GM10248 (cell line): ENCODE data around the gene JSRP1.

Experiments
- CTCF ChIA-PET: fragments of 300-600 bp; sonication (Branson Sonifier 250); formaldehyde crosslinking; extraction: SDS; loops from one replicate; lab custom pipeline; 2021; ENCODE audit warnings: antibody characterized with exemption; lab: Yijun Ruan, JAX
- POLR2A ChIA-PET: fragments of 350-650 bp; sonication (Branson Sonifier 250); formaldehyde crosslinking; extraction: SDS; loops from one replicate; lab custom pipeline; 2020; ENCODE audit warnings: antibody characterized with exemption; lab: Yijun Ruan, JAX
- DNase-seq: peaks from one replicate; pipeline ENCODE4 v3.0.0; 2012; ENCODE audit errors: extremely low spot score
- TF ChIP-seq, protein P1 (sequence below): IDR thresholded peaks from 2 replicates; pipeline ENCODE4 v1.5.1; 2012; ENCODE audit warnings: mild to moderate bottlenecking, low read depth; ENCODE audit errors: extremely low read depth, missing control alignments, control extremely low read depth

JSRP1 gene

DNA sequence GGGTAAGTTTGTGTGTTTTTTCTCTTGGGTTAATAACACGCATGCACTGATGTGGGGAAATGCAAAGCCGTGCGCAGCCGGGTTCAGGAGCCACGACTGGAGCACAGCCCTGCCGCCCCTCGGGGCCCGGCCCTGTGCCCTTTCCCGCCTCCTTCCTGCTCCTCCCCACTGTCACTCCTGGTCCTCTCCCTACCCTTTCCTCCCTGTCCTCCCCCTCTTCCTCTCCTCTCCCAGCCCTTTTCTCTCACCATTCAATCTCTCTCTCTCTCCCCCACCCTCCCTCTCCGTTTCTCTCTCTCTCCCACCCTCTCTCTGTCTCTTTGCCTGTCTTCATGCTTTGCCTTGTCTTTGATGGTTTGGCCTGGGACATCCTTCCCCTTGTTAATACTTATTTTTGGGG, 47.2 kb downstream of the JSRP1 start:
- CTCF ChIA-PET = interaction anchor here (1.0 to 1.2 kb wide), 2 partner anchors 10 to 27 kb away, joined by 3 to 5 read pairs; partner anchors contain the start of gene PLEKHJ1
- DNase-seq = no peak
- TF ChIP-seq, protein P1, sequence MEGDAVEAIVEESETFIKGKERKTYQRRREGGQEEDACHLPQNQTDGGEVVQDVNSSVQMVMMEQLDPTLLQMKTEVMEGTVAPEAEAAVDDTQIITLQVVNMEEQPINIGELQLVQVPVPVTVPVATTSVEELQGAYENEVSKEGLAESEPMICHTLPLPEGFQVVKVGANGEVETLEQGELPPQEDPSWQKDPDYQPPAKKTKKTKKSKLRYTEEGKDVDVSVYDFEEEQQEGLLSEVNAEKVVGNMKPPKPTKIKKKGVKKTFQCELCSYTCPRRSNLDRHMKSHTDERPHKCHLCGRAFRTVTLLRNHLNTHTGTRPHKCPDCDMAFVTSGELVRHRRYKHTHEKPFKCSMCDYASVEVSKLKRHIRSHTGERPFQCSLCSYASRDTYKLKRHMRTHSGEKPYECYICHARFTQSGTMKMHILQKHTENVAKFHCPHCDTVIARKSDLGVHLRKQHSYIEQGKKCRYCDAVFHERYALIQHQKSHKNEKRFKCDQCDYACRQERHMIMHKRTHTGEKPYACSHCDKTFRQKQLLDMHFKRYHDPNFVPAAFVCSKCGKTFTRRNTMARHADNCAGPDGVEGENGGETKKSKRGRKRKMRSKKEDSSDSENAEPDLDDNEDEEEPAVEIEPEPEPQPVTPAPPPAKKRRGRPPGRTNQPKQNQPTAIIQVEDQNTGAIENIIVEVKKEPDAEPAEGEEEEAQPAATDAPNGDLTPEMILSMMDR = no peak
- POLR2A ChIA-PET = no interaction called here

DNA sequence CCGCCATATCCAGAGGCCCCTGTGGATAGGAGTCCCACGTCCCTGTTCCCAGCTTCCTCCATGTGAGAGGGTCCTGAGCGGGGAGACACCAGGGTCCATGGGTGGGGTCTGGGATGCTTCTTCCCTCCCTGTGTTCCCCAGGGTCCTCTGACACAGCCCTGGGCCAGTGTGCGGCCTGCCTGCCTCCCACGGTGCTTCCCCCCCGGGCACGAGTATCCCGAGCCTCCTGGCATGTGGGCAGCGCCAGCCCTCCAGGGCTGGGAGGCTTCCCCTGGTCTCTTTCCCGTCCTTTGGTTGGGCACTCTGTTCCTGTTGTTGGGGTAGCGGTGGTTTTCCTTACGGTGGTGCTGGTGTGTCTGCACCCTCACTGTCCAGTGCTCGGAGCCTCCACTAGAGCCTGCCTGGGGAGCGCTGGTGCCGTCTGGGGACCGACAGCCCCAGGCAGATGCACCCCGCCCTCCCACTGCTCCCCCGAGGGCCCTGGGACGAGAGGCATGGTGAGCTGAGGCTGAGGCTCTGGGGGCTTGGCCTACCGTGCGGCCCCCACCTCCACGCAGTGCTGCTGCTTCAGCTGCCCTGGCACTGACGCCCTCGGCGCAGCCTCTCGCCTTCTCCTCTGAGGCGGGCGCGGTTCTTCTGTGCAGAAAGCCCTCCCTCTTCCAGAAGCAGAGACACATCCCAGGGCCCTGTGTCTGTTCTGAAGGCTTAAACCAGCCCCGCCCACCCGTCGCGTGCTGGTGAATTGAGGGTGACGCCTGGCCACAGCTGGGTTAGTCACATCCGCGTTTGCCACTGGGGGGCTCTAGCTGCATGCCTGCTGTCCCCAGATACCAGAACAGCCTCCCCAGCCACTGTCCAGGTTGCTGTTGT, 48.0 kb downstream of the JSRP1 start:
- peak; percentile 58 for DNase-seq
- POLR2A ChIA-PET = no interaction called here
- CTCF ChIA-PET = interaction anchor here (1.0 to 1.2 kb wide), 3 partner anchors 9 to 27 kb away, joined by 3 to 5 read pairs (median 4); partner anchors contain the start of gene PLEKHJ1
- TF ChIP-seq, protein P1 = peak; percentile 32

DNA sequence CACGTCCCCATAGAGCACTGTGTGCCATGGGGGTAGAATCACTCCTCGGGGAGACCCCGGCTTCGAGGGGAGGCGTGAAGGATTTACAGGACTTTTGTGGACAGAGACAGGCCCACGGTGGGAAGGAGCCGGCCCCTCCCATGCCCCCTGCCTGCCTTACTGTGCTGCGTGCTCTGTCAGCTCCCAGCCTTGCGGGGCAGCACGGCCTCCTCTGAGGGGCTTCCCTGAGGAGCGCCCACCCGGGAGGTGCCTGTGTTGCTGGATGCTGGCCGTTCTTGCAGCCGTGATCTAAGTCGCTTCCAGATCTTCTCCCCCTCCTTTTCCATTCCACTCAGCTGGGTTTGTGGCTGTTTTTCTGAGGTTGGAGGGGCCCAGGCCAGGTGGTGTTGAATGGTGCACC, 49.2 kb downstream of the JSRP1 start:
- ChIA-PET CTCF (interaction anchor here (1.1 kb wide), 1 partner anchor 8 kb away, joined by 4 read pairs; no protein-coding TSS in a partner anchor), POLR2A (no interaction called here)
- TF ChIP-seq, protein P1 = no peak
- DNase-seq = no peak

DNA sequence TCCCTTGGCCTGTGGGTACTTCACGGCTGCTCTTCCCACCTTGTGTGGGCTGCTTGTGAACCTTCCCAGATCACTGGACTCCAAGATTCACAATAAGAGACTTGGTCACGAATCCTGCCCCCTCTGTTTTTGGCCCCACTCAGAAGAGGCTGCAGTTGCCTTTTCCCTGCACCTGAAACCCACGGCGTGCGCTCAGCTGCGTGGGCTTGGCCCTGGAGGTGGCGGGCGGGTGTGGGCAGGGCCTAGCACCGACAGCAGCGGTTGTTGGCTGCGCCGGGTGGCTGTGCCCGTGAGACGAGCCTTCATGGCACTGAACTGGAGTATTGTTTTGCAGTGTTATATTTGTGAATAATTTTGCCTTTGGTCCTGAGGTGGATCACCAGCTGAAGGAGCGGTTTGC, 53.9 kb downstream of the JSRP1 start:
- ChIA-PET POLR2A (no interaction called here), CTCF (no interaction called here)
- TF ChIP-seq, protein P1 = no peak
- DNase-seq = no peak
